Stimulated activated CD4-positive, alpha-beta T cell treated with anti-CD3 and anti-CD28 coated beads, Interleukin-12 subunit alpha, Interleukin-12 subunit beta, amount 100 ng/mL, for 4 hours (primary cell): ENCODE data around the gene IFNGR1.
"Not testable (repeated sequence)": the region's sequence is repeated elsewhere in the genome, so short reads cannot be mapped to it uniquely, and the experiment has no call there.

Source experiments
- DNase-seq: peaks from one replicate; pipeline ENCODE4 v3.0.0-alpha.2; 2020

IFNGR1 gene

DNA sequence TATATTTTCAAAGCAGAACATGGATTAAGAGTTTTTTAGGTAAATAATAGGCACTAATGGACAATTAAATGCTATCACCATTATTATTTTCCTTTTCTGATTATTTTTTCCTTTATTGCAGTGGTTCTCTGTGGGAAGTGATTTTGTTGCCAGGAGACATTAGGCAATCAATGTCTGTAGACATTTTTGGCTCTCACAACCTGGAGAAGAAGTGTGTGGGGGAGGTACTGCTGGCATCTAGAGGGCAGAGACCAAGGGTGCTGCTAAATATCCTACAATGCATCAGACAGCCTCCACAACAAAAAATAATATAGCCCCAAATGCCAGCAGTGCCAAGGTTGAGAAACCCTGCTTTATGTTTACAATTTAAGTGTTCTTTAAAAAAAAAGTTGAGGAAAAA, 8.3 kb downstream of the IFNGR1 start:
- no peak for DNase-seq

DNA sequence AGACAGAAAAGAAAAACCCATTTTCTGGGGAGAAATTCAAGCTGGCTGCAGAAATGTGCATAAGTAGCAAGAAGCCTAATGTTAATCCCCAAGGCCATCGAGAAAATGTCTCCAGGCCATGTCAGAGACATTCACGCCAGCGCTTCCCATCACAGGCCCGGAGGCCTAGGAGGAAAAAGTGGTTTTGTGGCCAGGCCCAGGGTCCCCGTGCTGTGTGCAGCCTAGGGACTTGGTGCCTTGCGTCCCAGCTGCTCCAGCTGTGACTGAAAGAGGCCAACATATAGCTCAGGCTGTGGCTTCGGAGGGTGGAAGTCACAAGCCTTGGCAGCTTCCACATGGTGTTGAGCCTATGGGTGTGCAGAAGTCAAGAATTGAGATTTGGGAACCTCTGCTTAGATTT, 10.9 kb downstream of the IFNGR1 start:
- DNase-seq = no peak

DNA sequence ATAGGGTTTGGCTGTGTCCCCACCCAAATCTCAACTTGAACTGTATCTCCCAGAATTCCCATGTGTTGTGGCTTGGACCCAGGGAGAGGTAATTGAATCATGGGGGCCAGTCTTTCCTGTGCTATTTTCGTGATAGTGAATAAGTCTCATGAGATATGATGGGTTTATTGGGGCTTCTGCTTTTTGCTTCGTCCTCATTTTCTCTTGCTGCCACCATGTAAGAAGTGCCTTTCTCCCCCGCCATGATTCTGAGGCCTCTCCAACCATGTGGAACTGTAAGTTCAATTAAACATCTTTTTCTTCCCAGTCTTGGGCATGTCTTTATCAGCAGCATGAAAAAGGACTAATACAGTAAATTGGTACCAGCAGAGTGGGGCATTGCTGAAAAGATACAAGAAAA, 11.7 kb downstream of the IFNGR1 start:
- DNase-seq = not testable (repeated sequence)

DNA sequence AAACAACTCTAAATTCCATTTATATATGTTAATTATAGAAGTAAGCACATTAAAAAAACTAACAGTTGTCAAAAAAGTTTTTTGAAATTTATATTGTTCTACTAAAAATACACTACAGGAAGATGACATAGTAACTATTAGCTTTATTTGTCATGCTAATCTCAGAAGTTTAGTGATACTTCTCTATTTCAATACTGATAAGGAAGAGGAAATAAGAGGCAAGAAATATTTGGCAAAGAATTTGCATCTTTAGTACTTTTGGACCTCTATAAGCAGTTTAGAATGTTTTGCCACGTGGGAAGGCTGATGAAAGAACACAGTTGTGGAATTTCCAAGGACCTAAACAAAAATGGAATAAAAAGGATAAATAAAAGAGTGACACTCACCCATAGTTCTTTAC, 12.6 kb downstream of the IFNGR1 start:
- no peak for DNase-seq

DNA sequence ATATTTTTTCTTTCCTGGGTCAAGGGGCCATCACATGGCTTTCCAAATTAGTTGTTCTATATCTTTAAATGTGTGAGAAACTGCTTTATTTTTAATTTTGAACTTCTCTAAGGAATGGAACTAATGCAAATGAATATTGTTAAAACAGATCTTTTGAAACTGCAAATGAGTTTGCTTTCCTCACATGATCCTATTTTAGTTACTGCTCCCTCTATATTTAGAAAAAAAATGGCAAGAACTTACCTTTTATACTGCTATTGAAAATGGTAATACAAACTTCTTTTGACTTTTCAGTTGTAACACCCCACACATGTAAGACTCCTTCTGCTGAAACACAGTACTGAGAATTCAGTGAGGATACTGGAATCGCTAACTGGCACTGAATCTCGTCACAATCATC, 15.9 kb downstream of the IFNGR1 start:
- DNase-seq = no peak

DNA sequence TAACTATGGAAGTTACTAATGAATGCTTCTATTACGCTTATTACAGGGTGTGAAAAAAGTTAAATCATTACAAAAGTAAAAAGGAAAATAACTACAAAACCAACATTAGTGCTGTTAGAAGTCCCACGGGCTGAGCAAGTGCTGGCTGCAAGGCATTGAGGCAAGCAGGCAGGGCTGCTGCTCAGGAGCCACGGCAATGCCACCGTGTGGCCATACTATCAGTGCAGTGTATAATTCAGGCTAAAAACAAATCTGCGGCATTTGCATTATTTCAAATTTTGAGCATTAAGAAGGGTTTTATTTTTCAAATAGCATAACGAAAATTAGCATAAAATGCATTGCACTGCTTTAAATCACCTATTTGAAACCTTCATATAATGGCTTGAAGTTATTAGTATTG, 17.1 kb downstream of the IFNGR1 start:
- no peak for DNase-seq

DNA sequence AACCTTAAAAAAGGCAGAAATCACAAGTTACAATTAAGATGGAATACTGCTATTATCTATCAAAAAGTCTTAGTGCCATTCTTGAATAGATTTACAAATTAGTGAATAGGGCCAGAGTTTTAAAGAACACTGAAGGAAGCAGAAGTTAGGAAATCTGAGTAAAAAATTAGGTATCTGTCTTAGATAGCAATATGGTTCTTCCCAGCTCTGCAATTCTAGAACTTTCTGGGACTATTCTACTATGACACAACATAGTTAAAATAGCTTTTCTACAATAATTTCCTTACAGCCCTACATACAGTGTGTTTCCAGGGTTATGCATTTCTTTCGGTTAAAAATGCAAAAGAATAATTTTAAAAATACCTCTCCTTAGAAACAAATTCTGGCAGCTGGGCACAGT, 18.2 kb downstream of the IFNGR1 start:
- DNase-seq = no peak

DNA sequence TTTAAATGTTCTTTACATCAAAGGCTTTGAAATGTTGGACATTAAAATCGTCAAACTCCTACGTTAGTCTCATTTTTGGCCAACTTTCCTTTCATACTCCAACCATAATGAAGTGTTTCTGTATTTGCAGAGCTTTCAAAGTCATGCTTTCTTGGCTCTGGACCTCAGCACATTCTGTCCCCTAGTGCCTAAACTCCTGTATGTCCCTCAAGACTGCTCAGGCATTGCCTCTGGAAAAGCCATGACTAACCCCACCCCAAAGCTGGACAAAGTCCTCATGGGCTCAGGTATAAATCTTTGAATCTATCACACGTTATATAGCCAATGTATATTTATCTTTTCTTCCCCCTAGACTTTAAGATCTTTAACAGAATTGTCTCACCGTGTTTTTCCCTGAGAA, 18.9 kb downstream of the IFNGR1 start:
- DNase-seq = no peak

DNA sequence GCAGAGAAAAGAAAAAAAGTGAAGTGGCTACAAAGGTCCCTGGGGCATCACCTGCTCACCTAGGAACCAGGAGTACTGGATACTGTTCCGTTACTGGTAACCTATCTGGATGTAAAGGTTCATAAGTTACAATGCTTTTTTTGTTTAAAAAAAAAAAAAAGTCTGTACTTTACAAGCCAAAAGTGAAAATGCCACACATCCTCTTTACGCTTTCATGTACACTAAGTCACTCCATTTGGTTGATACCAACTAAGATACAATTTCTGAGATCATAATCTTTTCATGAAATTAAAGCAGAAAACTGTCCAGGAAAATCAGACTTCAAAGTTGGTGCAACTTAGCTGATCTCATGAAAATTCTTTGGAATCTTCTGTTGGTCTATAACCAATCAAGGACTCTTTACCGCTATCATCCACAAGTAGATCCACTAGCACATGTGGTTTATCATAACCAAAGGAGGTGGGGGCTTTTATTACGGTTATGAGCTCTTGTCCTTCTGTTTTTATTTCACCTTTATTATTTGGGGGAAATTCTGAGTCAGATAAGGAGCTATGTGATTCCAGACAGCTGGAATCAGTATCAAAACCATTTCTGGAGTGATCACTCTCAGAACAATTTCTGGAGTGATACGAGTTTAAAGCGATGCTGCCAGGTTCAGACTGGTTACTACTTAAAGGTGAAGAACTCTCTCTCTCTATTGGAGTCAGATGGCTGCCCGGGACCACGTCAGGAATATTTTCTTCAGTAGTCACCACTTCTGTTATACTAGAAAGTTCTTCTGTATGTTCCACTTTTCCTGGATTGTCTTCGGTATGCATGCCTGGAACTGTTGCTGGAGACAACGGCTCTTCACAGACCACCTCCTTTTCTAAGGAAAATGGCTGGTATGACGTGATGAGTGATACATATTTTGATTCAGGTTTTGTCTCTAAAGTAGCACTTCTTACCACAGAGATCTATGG, 21.2 kb downstream of the IFNGR1 start:
- DNase-seq = no peak

DNA sequence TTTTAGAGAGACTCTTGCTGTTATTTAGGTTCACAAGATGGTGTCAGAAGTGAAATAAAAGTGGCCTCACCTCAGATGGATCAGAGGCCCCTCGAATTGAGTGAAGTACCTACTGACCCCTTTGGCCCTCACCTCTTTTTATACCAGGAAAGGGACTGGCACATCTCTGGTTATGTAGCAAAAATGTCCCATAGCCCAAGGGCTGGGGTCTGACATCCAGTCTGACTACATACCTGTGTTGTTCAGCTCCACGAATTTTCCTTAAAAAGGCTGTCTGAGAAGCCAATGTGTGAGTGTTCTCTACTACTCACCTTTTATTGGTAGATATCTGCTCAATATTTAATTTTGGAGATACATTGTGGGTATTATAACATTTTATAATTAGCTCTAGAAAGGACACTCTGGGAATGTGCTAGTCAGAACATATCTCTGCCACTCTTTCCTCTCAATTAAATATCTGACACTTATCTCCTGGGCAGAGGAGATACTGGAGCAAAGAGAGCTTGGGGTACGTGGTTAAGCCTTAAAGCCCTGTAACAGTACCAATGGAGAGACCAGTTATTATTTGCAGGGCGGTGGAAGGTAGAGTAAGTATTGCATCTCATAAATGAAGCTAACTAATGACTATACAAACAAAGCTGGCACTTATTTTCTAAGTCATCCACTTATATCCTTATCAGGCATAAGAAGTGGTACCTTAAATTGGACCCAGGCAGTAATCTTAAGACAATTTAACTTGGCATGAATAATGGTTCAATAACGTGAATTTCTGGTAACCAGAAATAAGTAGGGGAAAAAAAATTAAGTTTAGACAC, 25.7 kb downstream of the IFNGR1 start:
- no peak for DNase-seq

DNA sequence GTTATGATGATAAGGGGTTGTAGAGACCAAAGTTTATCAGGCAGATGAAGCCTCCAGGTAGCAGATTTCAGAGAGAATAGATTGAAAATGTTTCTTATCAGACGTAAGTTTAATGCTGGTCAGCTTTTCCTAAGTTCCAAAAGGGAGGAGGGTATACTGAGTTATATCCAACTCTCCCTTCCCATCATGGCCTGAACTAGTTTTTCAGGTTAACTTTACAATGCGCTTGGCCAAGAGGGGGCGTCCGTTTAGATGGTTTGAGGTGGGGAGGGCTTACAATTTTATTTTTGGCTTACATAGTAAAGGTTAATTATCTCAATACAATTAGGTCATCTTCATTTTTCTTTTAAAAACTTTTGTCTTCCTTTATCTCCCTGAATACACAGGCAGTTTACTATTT, 26.4 kb downstream of the IFNGR1 start:
- DNase-seq = no peak

DNA sequence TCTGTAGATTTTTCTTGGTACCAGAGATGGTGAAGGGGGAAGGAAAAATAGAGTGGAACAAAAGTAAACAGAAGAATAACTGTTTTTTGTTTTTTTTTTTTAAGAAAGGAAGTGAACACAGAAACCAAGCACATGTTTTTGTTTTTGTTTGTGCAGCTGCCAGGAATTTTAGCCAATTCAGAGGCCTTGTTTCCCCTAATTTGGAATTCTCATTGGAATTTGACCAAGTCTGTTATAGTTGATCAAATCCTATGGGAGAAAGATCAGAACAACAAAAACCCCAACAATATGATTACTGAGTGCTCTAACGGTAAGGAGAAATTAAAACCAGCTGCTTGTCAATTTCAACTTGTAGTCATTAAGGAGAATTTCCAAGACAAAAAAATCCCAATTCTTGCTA, 27.5 kb downstream of the IFNGR1 start:
- DNase-seq = no peak

DNA sequence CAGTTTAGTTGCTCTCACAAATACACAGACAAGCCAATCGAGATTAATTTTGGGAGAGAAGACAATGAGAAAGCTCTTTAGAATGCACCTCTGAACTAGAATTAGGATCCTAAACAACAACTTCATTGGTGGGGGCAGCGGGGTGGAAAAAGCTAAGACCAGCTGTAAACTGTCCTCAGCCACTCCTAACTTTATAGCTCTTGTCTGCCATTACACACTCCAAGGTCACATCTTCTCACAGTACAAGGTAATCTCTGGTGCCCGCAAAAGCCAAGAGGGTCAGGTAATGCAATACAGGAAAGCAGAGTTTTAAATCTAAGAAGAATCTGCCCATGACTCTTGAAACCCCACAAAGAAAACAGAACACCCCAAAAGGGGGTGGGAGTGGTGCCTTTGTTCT, 27.9 kb downstream of the IFNGR1 start:
- DNase-seq = no peak

DNA sequence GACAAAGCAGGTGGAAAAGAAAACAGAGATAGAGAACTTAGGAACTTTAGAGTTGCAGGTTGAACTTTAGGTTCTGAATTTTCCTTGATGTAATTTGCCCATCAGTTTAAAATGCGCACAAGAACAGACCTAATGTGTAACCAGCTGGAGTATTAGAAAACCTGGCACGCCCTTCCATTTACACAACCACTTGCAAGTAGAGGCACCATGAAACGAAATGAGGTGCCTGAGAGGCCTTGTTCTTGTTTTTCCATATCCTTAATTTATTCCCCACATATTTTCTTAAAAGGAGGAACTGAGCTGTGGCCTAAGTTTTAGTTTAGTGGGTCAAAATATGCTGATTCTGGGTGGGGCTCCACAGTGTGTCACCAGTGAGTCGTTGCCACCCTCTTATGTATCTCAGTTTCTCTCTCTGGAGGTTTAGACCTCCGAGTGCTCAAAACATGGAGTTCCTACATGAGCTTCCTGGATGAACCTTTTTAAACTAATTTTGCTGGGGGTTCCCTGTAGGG, 28.5 kb downstream of the IFNGR1 start:
- no peak for DNase-seq

DNA sequence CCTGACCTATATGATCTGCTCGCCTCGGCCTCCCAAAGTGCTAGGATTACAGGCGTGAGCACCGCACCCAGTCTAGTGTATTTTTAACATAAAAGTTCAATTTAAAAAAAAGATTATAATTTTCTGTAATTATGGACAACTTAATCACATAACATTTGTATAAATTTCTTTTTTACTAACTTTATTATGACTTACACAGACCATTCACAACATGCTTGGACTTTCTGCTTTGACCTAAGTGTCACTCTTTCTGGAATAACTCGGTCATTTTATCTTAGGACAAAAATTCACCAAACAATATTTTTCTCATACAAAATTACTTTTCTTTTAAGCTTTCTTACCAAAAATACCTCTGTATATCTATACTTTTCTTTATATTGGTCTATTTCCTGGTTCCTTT, 30.3 kb downstream of the IFNGR1 start:
- no peak for DNase-seq

DNA sequence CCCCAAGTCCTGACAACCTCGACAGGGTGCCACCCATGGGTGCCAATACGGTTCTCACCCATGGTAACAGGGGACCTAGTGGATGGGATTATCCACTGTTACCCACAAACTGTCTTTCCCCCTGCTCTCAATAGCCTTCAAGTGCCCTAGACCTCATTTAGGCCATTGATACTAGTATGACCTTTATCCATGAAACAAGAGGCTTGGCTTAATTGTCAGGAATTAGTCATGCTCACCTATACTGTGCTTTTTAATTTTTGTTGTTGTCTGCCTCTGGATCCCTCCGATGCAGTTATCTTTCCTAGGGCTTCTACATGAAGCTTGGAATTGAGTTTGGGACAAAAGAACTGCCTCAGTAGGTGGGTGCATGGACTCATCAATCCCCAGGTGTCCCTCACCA, 33.9 kb downstream of the IFNGR1 start:
- DNase-seq = no peak

DNA sequence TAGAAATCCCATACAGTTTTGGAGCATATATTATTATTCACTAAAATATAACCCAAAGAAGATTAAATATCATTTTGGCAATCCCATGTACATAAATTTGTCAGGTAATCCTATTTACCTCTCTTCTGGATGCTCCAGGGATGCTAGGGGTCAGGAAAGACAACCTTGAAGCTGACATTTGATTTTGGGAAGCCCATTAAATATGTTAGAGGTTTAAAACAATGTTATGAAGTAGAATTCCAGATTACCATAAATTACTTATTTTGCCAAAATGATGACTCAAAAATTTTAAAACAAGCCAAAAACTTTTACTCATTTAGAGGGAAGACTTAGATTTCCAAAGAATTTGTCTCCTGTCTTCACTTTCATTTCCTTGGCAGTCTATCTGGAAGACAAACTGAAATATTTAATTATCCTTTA, 36.5 kb downstream of the IFNGR1 start:
- DNase-seq = no peak

DNA sequence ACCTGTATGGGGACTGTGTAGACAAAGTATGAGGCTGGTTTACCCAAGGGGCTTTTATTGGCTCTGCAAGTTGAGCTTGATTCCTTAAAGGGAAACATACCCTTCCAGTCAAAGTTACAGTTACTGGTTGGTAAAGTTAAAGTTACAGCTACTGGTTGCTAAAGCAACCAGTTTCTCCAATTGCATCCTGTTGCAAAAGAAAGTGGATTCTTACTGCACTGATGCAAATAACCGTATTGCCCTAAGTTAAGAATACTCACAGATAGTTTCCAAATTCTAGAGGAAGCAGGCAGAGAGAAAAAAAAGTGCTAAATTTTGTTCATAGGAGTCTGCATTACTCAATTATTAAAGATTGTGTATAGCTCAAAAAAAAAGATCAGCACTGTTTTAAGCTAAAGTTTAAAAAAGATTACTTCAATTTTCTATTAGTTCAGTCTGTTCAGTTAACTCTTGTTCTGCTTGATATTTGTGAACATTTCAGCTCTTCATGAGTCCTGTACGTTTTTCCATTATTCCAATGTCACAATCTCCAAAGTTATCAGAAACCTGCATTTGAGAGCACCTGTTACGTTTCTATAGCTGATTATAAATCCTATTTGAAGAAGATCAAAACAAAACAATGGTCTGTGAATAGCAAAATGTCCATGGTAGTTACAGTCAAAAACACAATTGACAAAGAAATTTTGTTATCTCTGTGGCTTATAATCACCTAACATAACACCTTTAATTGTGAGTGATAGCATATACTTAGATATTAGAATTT, 37.1 kb downstream of the IFNGR1 start:
- no peak for DNase-seq

DNA sequence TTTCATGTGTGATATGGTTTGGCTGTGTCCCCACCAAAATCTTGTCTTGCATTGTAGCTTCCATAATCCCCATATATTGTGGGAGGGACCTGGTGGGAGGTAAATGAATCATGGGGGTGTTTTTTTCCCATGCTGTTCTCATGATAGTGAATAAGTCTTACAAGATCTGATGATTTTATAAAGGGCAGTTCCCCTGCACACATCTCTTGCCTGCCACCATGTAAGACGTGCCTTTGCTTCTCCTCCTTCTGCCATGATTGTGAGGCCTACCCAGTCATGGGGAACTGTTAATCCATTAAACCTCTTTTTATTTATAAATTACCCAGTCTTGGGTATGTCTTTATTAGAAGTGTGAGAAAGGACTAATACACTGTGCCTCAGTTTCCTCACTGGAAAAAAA, 41.6 kb downstream of the IFNGR1 start:
- DNase-seq = no peak

DNA sequence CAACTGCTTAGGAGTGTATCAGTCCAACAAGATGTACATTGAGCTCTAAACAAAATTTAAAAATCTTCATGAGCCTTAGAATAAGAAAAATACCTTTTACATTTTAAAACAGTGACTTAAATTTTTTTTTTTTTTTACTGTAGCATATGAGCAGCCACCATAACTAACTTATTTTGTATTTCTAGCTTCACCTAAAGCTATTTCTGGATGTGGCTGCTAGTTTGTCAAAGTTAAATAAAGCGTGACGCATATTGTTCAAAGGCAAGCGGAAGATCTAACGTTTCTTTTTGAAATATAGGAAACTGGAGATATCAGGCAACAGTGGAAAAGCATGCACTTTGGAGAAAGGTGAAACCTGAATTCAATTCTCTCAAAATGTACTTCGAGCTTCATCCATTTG, 42.5 kb downstream of the IFNGR1 start:
- no peak for DNase-seq

DNA sequence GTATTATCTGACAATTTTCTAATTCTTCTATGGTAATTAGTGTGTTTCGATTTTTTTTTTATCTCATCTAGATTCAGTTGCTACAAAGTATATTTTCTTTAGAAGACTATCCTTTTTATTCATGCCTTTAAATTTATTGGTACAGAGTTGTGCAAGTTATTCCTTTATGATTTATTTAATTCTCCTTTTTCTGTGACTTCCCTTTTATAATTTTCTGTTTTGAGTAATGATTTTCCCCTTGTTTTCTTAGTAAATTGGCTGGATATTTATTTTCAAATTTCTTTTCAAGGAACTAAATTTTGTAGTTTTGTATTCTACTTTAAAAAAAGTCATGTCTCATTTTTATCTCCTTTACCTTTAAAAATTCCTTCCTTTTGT, 43.3 kb downstream of the IFNGR1 start:
- DNase-seq = no peak

DNA sequence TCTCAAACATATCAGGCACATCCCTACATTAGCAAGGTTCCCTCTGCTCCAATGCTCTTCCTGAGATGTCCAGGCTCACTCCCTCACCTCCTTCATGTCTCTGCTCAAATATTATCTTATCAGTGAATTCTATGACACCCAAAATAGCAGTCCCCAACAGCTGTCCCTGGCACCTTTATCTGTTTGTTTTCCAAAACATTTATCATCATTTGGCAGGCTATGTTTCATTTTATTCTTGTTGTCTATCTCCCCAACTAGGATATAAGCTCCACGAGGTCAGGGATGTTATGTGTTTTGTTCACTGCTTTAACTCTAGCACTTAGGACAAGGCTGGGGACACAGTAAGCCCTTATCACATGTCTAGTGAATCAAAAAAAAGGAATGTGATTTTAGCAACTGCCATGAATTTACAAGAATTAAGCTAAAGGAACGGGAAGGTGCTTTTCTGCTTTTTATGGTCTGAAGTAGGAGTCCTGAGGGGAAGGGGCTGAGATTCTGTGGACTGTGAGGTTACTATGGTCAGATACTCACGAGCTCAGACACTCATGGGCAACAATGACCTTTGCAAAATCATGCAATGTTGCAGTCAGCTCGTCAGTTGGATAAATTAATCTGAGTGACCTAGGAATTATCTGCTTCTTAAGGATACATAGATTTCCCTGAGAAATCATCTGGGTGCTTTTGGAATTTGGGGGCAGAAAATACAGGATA, 43.9 kb downstream of the IFNGR1 start:
- no peak for DNase-seq

DNA sequence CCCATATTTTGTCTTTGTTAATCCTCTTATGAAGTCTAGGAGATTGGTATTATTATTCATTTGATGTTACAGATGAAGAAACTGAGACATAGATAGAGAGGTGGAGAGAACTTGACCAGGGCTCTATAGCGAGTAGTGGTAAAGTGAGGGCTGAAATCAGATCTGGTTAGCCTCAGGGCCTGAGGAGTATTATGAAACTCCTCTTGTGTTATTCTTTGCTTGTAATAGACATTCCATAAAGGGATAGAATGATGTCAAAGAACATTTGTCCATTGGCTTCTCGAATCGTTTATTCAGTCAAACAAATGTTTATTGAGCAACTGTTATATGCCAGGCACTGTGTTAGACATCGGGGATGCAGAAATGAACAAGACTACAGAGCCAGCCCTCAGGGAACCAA, 45.7 kb downstream of the IFNGR1 start, which contains the start of gene IL22RA2:
Gene IL22RA2, minus strand, starts transcription at position 144 of the 400 bp plus-strand sequence. CDS start 11,895 bp downstream, outside the sequence.
- DNase-seq = no peak
